IMR-90 (cell line): ENCODE data around the gene SFSWAP. TPM values are rescaled to one million over a fixed set of nuclear protein-coding genes. Genes with fewer than 3 reads are reported as not detected.

Experiments used
- ATAC-seq: fragments of 200-7000 bp; cut with Tn5 transposase; 2 replicates; pipeline ENCODE4 v1.9.1; 2020; ENCODE audit warnings: low read depth, mild to moderate bottlenecking, moderate library complexity
- BruUV-seq: library from RNA; stranded (reverse); fragments of 400-500 nt; replicated peaks from 2 replicates; lab custom pipeline; 2021; lab: Mats Ljungman, UMichigan
- CTCF ChIA-PET: fragments of 300-600 bp; formaldehyde crosslinking; extraction: SDS; loops from one replicate; lab custom pipeline; 2021; ENCODE audit warnings: antibody characterized with exemption; lab: Yijun Ruan, JAX
- POLR2A ChIA-PET: fragments of 300-600 bp; sonication (Branson Sonifier 250); formaldehyde crosslinking; loops from one replicate; lab custom pipeline; 2022; ENCODE audit warnings: antibody characterized with exemption; ENCODE audit not compliant: unreplicated experiment; lab: Charles Lee
- DNase-seq: peaks from one replicate; pipeline ENCODE4 v3.0.0; 2013
- H2AFZ ChIP-seq: replicated peaks from 2 replicates; pipeline ENCODE3; 2013; ENCODE audit warnings: low read length, mild to moderate bottlenecking; ENCODE audit not compliant: poor library complexity
- H2AK5ac ChIP-seq: 2 replicates; pipeline ENCODE4 v1.6.1; 2013; ENCODE audit warnings: low read depth, low read length, inconsistent platforms
- H2AK9ac ChIP-seq: replicated peaks from 2 replicates; pipeline ENCODE3; 2013; ENCODE audit warnings: mild to moderate bottlenecking, low read depth, low read length, moderate library complexity; ENCODE audit not compliant: poor library complexity
- H2BK120ac ChIP-seq: 2 replicates; pipeline ENCODE4 v1.6.1; 2013; ENCODE audit warnings: low read depth, low read length, inconsistent platforms
- H2BK15ac ChIP-seq: 3 replicates; pipeline ENCODE4 v1.6.1; 2013; ENCODE audit warnings: low read depth, low read length, inconsistent platforms
- H2BK20ac ChIP-seq: 2 replicates; pipeline ENCODE4 v1.6.1; 2013; ENCODE audit warnings: low read depth, mild to moderate bottlenecking, inconsistent platforms, low read length, moderate library complexity
- H2BK5ac ChIP-seq: 2 replicates; pipeline ENCODE4 v1.6.1; 2013; ENCODE audit warnings: mild to moderate bottlenecking, low read depth, low read length, inconsistent platforms; ENCODE audit not compliant: poor library complexity, severe bottlenecking
- H3K14ac ChIP-seq: replicated peaks from 2 replicates; pipeline ENCODE4 v1.6.1; 2013; ENCODE audit warnings: low read depth, low read length, inconsistent platforms
- H3K18ac ChIP-seq: 2 replicates; pipeline ENCODE4 v1.6.1; 2013; ENCODE audit warnings: low read depth, low read length, control low read depth
- H3K23ac ChIP-seq: 2 replicates; pipeline ENCODE4 v1.6.1; 2013; ENCODE audit warnings: low read depth, low read length, inconsistent platforms
- H3K27ac ChIP-seq: 2 replicates; pipeline ENCODE4 v1.5.1; 2013; ENCODE audit warnings: mild to moderate bottlenecking, control low read depth, low read length; ENCODE audit not compliant: insufficient read depth
- H3K27me3 ChIP-seq: 2 replicates; pipeline ENCODE4 v1.6.1; 2013; ENCODE audit warnings: low read length; ENCODE audit not compliant: control insufficient read depth, insufficient read depth
- H3K36me3 ChIP-seq: 2 replicates; pipeline ENCODE4 v1.6.1; 2013; ENCODE audit warnings: low read length, mixed read lengths; ENCODE audit not compliant: control insufficient read depth, insufficient read depth
- H3K4ac ChIP-seq: 2 replicates; pipeline ENCODE4 v1.6.1; 2013; ENCODE audit warnings: low read depth, low read length, inconsistent platforms
- H3K4me1 ChIP-seq: 2 replicates; pipeline ENCODE4 v1.6.1; 2013; ENCODE audit warnings: low read length, mixed read lengths; ENCODE audit not compliant: control insufficient read depth, insufficient read depth
- H3K4me2 ChIP-seq: 2 replicates; pipeline ENCODE4 v1.6.1; 2013; ENCODE audit warnings: low read depth, mild to moderate bottlenecking, control low read depth, low read length, moderate library complexity
- H3K4me3 ChIP-seq: 2 replicates; pipeline ENCODE4 v1.5.1; 2013; ENCODE audit warnings: low read depth, mild to moderate bottlenecking, control low read depth, low read length, moderate library complexity; ENCODE audit not compliant: insufficient read depth
- H3K56ac ChIP-seq: 2 replicates; pipeline ENCODE4 v1.6.1; 2013; ENCODE audit warnings: low read length, inconsistent platforms; ENCODE audit not compliant: insufficient read depth; ENCODE audit errors: extremely low read depth
- H3K79me1 ChIP-seq, 2 experiments: 2 replicates each; pipeline ENCODE4 v1.6.1; 2013; ENCODE audit warnings: low read length in 2 of 2, inconsistent platforms in 1 of 2, low read depth in 1 of 2
- H3K9ac ChIP-seq: 2 replicates; pipeline ENCODE4 v1.6.1; 2013; ENCODE audit warnings: low read depth, low read length, control low read depth
- H3K9me1 ChIP-seq: 2 replicates; pipeline ENCODE4 v1.6.1; 2013; ENCODE audit warnings: low read length, inconsistent platforms; ENCODE audit not compliant: insufficient read depth
- H3K9me3 ChIP-seq: 2 replicates; pipeline ENCODE4 v1.6.1; 2013; ENCODE audit warnings: low read length; ENCODE audit not compliant: control insufficient read depth, insufficient read depth
- H4K20me1 ChIP-seq: 2 replicates; pipeline ENCODE4 v1.6.1; 2013; ENCODE audit warnings: low read length, inconsistent platforms; ENCODE audit not compliant: insufficient read depth
- H4K5ac ChIP-seq: 2 replicates; pipeline ENCODE4 v1.6.1; 2013; ENCODE audit warnings: mild to moderate bottlenecking, low read depth, low read length, control low read depth
- H4K8ac ChIP-seq, 2 experiments: 2 replicates each; pipeline ENCODE4 v1.6.1; 2013; ENCODE audit warnings: low read depth in 2 of 2, low read length in 2 of 2, control low read depth in 1 of 2, inconsistent platforms in 1 of 2
- H4K91ac ChIP-seq: 2 replicates; pipeline ENCODE4 v1.6.1; 2013; ENCODE audit warnings: low read depth, low read length, inconsistent platforms; ENCODE audit not compliant: insufficient read depth
- BHLHE40 ChIP-seq: fragments of 150-350 bp; IDR thresholded peaks from 2 replicates; pipeline ENCODE4 v1.6.1; 2016; ENCODE audit warnings: mild to moderate bottlenecking, low read depth, low read length
- CEBPB ChIP-seq: IDR thresholded peaks from 2 replicates; pipeline ENCODE4 v1.6.1; 2012; ENCODE audit warnings: low read depth, low read length, improper control_type of control experiment
- CHD1 ChIP-seq: IDR thresholded peaks from 2 replicates; pipeline ENCODE4 v1.6.1; 2012; ENCODE audit warnings: low read depth, low read length, improper control_type of control experiment
- CTCF ChIP-seq: conservative IDR thresholded peaks from 2 replicates; pipeline ENCODE4 v1.5.1; 2012; ENCODE audit warnings: mild to moderate bottlenecking, low read depth, low read length, improper control_type of control experiment
- FOS ChIP-seq: fragments of 150-350 bp; IDR thresholded peaks from 2 replicates; pipeline ENCODE4 v1.6.1; 2016; ENCODE audit warnings: low read depth, low read length
- MAZ ChIP-seq: IDR thresholded peaks from 2 replicates; pipeline ENCODE4 v1.6.1; 2012; ENCODE audit warnings: low read depth, mild to moderate bottlenecking, low read length, improper control_type of control experiment, moderate library complexity, borderline replicate concordance
- RCOR1 ChIP-seq: IDR thresholded peaks from 2 replicates; pipeline ENCODE4 v1.6.1; 2012; ENCODE audit warnings: mild to moderate bottlenecking, low read length, improper control_type of control experiment; ENCODE audit not compliant: insufficient replicate concordance
- RFX5 ChIP-seq: IDR thresholded peaks from 2 replicates; pipeline ENCODE4 v1.8.0; 2012; ENCODE audit warnings: low read depth, mild to moderate bottlenecking, low read length, moderate library complexity
- SMC3 ChIP-seq: fragments of 150-350 bp; IDR thresholded peaks from 2 replicates; pipeline ENCODE4 v1.6.1; 2016; ENCODE audit warnings: low read depth, mild to moderate bottlenecking, antibody characterized with exemption, low read length, moderate library complexity
- USF2 ChIP-seq: fragments of 150-350 bp; IDR thresholded peaks from 2 replicates; pipeline ENCODE4 v1.6.1; 2017; ENCODE audit warnings: mild to moderate bottlenecking, antibody characterized with exemption, low read length, low read depth
- WGBS, 2 experiments: methylation state at CpG; one replicate each; pipeline versions ENCODE4 v1.1.5 to v1.1.7; 2013; ENCODE audit warnings: missing lambda C conversion rate in 2 of 2; ENCODE audit not compliant: insufficient read length in 1 of 2; ENCODE audit errors: extremely low coverage in 2 of 2; 5-methylcytosine and 5-hydroxymethylcytosine counted together
- dilution Hi-C: fragments of 300-500 bp; cut with HindIII; formaldehyde crosslinking; loops from one replicate; pipeline ENCODE4 v1.14.3; 2018; ENCODE audit warnings: low sequenced_read_pairs; ENCODE audit not compliant: unreplicated experiment
- in situ Hi-C: fragments of 300-500 bp; cut with MboI; formaldehyde crosslinking; loops from 3 replicates; pipeline ENCODE4 v1.14.3; 2019; ENCODE audit warnings: low sequenced_read_pairs, inconsistent platforms, mixed read lengths
- intact Hi-C: fragments of 100-400 bp; cut with micrococcal nuclease; formaldehyde crosslinking; loops from 2 replicates; pipeline ENCODE4 v1.10.0; 2022
- polyA plus RNA-seq, 3 experiments: library from polyadenylated mRNA; depleted of rRNA; stranded (reverse); fragments of >200 nt; gene quantifications; 2 replicates each; pipeline ENCODE4 v1.2.3, GENCODE V29; 2012; ENCODE audit warnings: low replicate concordance in 1 of 3
- total RNA-seq: library from RNA; depleted of rRNA; stranded (reverse); fragments of >200 nt; gene quantifications from 2 replicates; pipeline ENCODE4 v1.2.3, GENCODE V29; 2012

The SFSWAP gene
- total and polyA plus RNA-seq, 2 of the 4 experiments (the other 2 are of a cell fraction): 19.7 to 22.4 TPM

GRCh38 chr12:131728720-131729119 is 17.8 kb downstream of the SFSWAP start:
- in situ Hi-C loops: no loop called here
- H4K5ac ChIP-seq: no peak overlapping the region

More at GRCh38 chr12:131728720-131729119, 17.8 kb downstream of the SFSWAP start:
- Histone ChIP-seq H3K9ac (no peak overlapping the region), H3K4me2 (no peak overlapping the region), H2AFZ (no peak overlapping the region), H2BK15ac (no peak overlapping the region), H3K56ac (no peak overlapping the region), H2BK120ac (no peak overlapping the region), H4K20me1 (peaks cover 4% of the 10 kb centered on the region), H3K23ac (no peak overlapping the region), H3K79me1 (peaks cover 16 to 28% of the 10 kb centered on the region in 2 experiments), H3K9me1 (no peaks in the 10 kb centered on the region; the same call in 1 of the 2 replicates), H3K4me1 (no peaks in the 10 kb centered on the region), H3K14ac (no peak overlapping the region), H3K27me3 (no peaks in the 10 kb centered on the region), H3K4me3 (no peak overlapping the region), H3K9me3 (no peaks in the 10 kb centered on the region), H2AK9ac (no peak overlapping the region), H3K27ac (no peak overlapping the region), H2BK5ac (no peak overlapping the region), H3K18ac (no peak overlapping the region), H2BK20ac (no peak overlapping the region), H3K36me3 (peaks cover 64% of the 10 kb centered on the region), H4K91ac (no peak overlapping the region), H2AK5ac (no peak overlapping the region), H4K8ac (no peak overlapping the region), H3K4ac (no peak overlapping the region)
- ChIA-PET POLR2A (no interaction called here), CTCF (interaction anchor here (0.6 kb wide), 1 partner anchor 52 kb away, joined by 4 read pairs; no protein-coding TSS in a partner anchor)
- ATAC-seq: no peak
- DNase-seq: no peak
- dilution Hi-C loops (no loop called here), intact Hi-C loops (no loop called here)
- no TSS peak for BruUV-seq
- 100% methylated on average over 2 of the region's 8 CpGs; no CpG with 5 or more reads in 1 of the 2 experiments for WGBS, 2 experiments
- TF ChIP-seq FOS (no peak), USF2 (no peak), MAZ (no peak), CEBPB (no peak), RCOR1 (no peak), CTCF (no peak), CHD1 (no peak), RFX5 (no peak), SMC3 (no peak), BHLHE40 (no peak)
